ENCODE data around the gene ABTB2.

Gene ABTB2

GRCh38 chr11:34191578-34191977 is 166.2 kb downstream of the ABTB2 start:
- POLR2A ChIA-PET, result no interaction called here
- DNase-seq (ENCODE audit: extremely low spot score), result no peak
- TF ChIP-seq LEF1 (IDR thresholded peaks at IDR 0.05; ENCODE audit: borderline replicate concordance) (no peak), CTBP1 (IDR thresholded peaks at IDR 0.05; ENCODE audit: borderline replicate concordance) (no peak), L3MBTL2 (conservative IDR thresholded peaks at IDR 0.05) (no peak), ARNT (IDR thresholded peaks at IDR 0.05) (no peak), FOXK2 (IDR thresholded peaks at IDR 0.05) (no peak), BHLHE40 (IDR thresholded peaks at IDR 0.05; ENCODE audit: borderline replicate concordance) (no peak), TARDBP (IDR thresholded peaks at IDR 0.05) (no peak), NFRKB (IDR thresholded peaks at IDR 0.05) (no peak), ZNF384 (IDR thresholded peaks at IDR 0.05) (no peak), SUZ12 (IDR thresholded peaks at IDR 0.05) (no peak), SP1 (IDR thresholded peaks at IDR 0.05) (no peak), PKNOX1 (IDR thresholded peaks at IDR 0.05) (no peak), FOXM1 (IDR thresholded peaks at IDR 0.05; ENCODE audit: borderline replicate concordance) (no peak), HDGF (IDR thresholded peaks at IDR 0.05; ENCODE audit: borderline replicate concordance) (no peak), FOXA1 (IDR thresholded peaks at IDR 0.05) (no peak), ELF4 (IDR thresholded peaks at IDR 0.05) (no peak)
- CTCF ChIA-PET, result no interaction called here

- no peak for TF ChIP-seq LEF1 (IDR thresholded peaks at IDR 0.05; ENCODE audit: borderline replicate concordance)
- TF ChIP-seq TARDBP (IDR thresholded peaks at IDR 0.05), result no peak
- TF ChIP-seq L3MBTL2 (conservative IDR thresholded peaks at IDR 0.05), result no peak
- TF ChIP-seq ELF4 (IDR thresholded peaks at IDR 0.05), result no peak
- TF ChIP-seq FOXK2 (IDR thresholded peaks at IDR 0.05), result no peak
- no peak for TF ChIP-seq SP1 (IDR thresholded peaks at IDR 0.05)
- TF ChIP-seq FOXM1 (IDR thresholded peaks at IDR 0.05; ENCODE audit: borderline replicate concordance), result no peak
- ChIA-PET CTCF (interaction anchor here (0.6 kb wide), 1 partner anchor 85 kb away, joined by 3 read pairs; no protein-coding TSS in a partner anchor), POLR2A (no interaction called here)
- no peak for DNase-seq (ENCODE audit: extremely low spot score)
Observed at GRCh38 chr11:34190192-34191139, 167.3 kb downstream of the ABTB2 start.

- no peak for DNase-seq (ENCODE audit: extremely low spot score)
- POLR2A ChIA-PET, result no interaction called here
- CTCF ChIA-PET, result no interaction called here
- TF ChIP-seq SP1 (IDR thresholded peaks at IDR 0.05) (no peak), ELF4 (IDR thresholded peaks at IDR 0.05) (no peak), PKNOX1 (IDR thresholded peaks at IDR 0.05) (no peak), TARDBP (IDR thresholded peaks at IDR 0.05) (no peak), CTBP1 (IDR thresholded peaks at IDR 0.05; ENCODE audit: borderline replicate concordance) (no peak), HDGF (IDR thresholded peaks at IDR 0.05; ENCODE audit: borderline replicate concordance) (no peak), L3MBTL2 (conservative IDR thresholded peaks at IDR 0.05) (no peak), FOXA1 (IDR thresholded peaks at IDR 0.05) (no peak), ZNF384 (IDR thresholded peaks at IDR 0.05) (no peak), FOXK2 (IDR thresholded peaks at IDR 0.05) (no peak), ARNT (IDR thresholded peaks at IDR 0.05) (no peak), FOXM1 (IDR thresholded peaks at IDR 0.05; ENCODE audit: borderline replicate concordance) (no peak), NFRKB (IDR thresholded peaks at IDR 0.05) (no peak), LEF1 (IDR thresholded peaks at IDR 0.05; ENCODE audit: borderline replicate concordance) (no peak), BHLHE40 (IDR thresholded peaks at IDR 0.05; ENCODE audit: borderline replicate concordance) (no peak), SUZ12 (IDR thresholded peaks at IDR 0.05) (no peak)
Observed at GRCh38 chr11:34189191-34189590, 168.6 kb downstream of the ABTB2 start.

- ChIA-PET CTCF (interaction anchor here (1.2 kb wide), 1 partner anchor 14 kb away, joined by 3 read pairs; no protein-coding TSS in a partner anchor), POLR2A (interaction anchor here (1.0 kb wide), 1 partner anchor 14 kb away, joined by 3 read pairs; no protein-coding TSS in a partner anchor)
- TF ChIP-seq SP1 (IDR thresholded peaks at IDR 0.05) (no peak), PKNOX1 (IDR thresholded peaks at IDR 0.05) (no peak), TARDBP (IDR thresholded peaks at IDR 0.05) (no peak), L3MBTL2 (conservative IDR thresholded peaks at IDR 0.05) (no peak), HDGF (IDR thresholded peaks at IDR 0.05; ENCODE audit: borderline replicate concordance) (no peak), ZNF384 (IDR thresholded peaks at IDR 0.05) (no peak), ARNT (IDR thresholded peaks at IDR 0.05) (no peak), SUZ12 (IDR thresholded peaks at IDR 0.05) (no peak), CTBP1 (IDR thresholded peaks at IDR 0.05; ENCODE audit: borderline replicate concordance) (no peak), ELF4 (IDR thresholded peaks at IDR 0.05) (no peak), FOXK2 (IDR thresholded peaks at IDR 0.05) (no peak), LEF1 (IDR thresholded peaks at IDR 0.05; ENCODE audit: borderline replicate concordance) (no peak), NFRKB (IDR thresholded peaks at IDR 0.05) (no peak), FOXM1 (IDR thresholded peaks at IDR 0.05; ENCODE audit: borderline replicate concordance) (no peak), FOXA1 (IDR thresholded peaks at IDR 0.05) (no peak), BHLHE40 (IDR thresholded peaks at IDR 0.05; ENCODE audit: borderline replicate concordance) (no peak)
- no peak for DNase-seq (ENCODE audit: extremely low spot score)
Observed at GRCh38 chr11:34188181-34188580, 169.6 kb downstream of the ABTB2 start.

- no peak for DNase-seq (ENCODE audit: extremely low spot score)
- CTCF ChIA-PET, result interaction anchor here (0.5 kb wide), 1 partner anchor 328 kb away, joined by 3 read pairs; no protein-coding TSS in a partner anchor
- POLR2A ChIA-PET, result no interaction called here
- TF ChIP-seq TARDBP (IDR thresholded peaks at IDR 0.05) (no peak), FOXK2 (IDR thresholded peaks at IDR 0.05) (no peak), ELF4 (IDR thresholded peaks at IDR 0.05) (no peak), BHLHE40 (IDR thresholded peaks at IDR 0.05; ENCODE audit: borderline replicate concordance) (no peak), SP1 (IDR thresholded peaks at IDR 0.05) (no peak), LEF1 (IDR thresholded peaks at IDR 0.05; ENCODE audit: borderline replicate concordance) (no peak), PKNOX1 (IDR thresholded peaks at IDR 0.05) (no peak), CTBP1 (IDR thresholded peaks at IDR 0.05; ENCODE audit: borderline replicate concordance) (no peak), HDGF (IDR thresholded peaks at IDR 0.05; ENCODE audit: borderline replicate concordance) (no peak), ARNT (IDR thresholded peaks at IDR 0.05) (no peak), ZNF384 (IDR thresholded peaks at IDR 0.05) (no peak), FOXA1 (IDR thresholded peaks at IDR 0.05) (no peak), L3MBTL2 (conservative IDR thresholded peaks at IDR 0.05) (no peak), NFRKB (IDR thresholded peaks at IDR 0.05) (no peak), FOXM1 (IDR thresholded peaks at IDR 0.05; ENCODE audit: borderline replicate concordance) (no peak), SUZ12 (IDR thresholded peaks at IDR 0.05) (no peak)
Observed at GRCh38 chr11:34185926-34186841, 171.6 kb downstream of the ABTB2 start.

Data from HEK293T (cell line).